ENCODE measurements around the gene RPP40.

Gene RPP40

DNA sequence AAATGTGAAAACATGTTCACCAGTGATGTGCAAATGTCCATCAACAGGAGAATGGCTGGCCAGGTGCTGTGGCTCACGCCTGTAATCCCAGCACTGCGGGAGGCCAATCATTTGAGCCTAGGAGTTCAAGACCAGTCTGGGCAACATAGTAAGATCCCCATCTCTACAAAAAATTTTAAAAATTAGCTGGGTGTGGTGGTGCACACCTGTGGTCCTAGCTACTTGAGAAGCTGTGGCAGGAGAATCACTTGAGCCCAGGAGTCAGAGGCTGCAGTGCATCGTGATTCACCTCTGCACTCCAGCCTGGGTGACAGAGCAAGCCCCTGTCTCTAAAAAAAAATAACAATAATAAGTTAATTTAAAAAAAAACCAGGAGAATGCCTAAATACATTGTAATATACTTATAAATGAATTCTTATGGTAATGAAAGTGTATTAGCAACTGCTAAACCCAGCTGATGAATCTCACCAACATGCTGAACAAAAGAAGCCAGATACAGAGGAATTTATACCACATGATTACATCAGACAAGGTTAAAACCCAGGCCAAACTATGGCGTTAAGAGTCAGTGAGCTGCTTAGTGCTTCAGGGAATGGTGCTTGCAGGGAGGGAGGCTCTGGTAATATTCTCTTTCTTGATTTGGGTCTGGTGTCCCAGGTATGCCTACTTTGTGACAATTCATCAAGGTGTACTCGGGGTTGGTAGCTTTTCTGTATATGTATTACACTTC lies 36.4 kb downstream of the RPP40 start:
- no peak for DNase-seq

DNA sequence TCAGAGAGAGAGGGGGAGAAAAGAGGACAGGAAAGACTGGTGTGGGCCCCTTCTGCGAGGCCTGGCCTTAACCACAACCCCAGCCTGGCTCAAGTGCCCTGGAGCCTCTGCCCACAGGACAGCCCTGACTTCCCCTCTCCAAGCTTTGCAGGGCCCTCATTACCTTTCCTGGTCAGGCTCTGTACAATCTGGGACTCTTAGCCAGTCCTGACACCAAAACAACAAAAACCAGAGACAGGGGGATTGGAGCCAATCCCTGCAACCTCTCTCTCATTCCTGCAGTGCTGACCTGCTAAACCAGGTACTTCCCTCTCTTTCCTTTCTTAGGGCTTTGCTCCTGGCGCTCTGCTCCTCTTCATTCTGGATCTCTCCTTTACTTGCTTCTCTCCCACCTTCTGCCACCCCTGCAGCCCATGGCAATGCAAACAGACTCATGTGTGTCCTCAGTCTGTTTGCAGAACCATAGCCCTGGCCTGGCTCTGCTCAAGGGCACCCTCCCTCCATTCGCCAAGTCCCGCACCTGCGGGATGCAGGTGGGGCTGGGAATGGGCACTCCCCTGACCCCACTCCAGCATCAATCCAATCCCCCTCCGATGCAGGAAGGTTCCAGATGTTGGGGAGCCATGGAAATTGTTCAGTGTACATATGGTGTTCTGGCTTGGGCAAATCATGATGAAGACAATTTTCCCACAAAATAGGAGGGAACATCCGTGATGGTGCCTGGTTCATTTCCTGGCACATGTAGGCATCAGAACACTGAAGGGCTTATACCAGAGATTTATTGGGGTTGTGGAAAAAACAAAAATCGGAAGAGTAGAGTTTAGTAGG lies 38.1 kb downstream of the RPP40 start:
- DNase-seq = no peak

DNA sequence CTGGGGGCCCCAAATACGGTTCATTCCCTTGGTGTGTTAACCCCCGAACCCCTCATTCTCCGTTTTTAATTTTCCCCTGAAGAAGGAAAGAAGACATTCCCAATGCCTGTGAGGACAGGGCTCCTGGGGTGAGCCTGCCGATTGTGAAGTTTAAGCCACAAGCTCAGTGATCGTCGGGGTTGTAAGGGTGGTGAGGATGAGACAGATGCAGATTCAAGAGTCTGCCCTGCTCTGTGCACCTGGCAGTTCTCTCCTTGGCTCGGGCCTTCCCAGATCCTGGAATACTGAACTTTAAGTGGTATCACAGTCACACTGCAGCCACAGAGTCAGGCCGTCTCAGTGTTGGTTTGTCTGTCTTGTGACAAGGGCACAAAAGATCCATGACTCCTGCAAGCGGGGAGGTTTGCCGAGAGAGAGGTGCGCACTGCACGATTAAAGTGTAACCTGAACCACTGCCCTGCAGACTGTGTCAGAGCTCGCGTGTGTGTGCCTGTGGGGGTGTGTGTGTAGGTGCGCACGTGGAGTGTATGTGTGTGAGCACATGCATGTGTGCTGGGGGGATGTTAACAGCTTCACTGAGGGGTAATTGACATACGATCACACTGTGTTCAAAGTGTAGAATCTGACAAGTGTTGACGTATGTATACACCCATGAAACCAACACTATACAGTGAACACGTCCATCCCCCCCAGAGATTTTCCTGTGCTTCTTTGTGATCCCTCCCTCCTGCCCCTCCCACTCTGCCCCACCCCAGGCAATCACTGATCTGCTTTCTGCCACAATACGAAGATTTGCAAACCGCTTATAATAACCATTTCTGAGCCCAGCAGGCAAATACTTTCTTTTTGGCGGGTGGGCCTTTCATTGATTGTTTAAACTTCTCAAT lies 38.9 kb downstream of the RPP40 start:
- no peak for DNase-seq

DNA sequence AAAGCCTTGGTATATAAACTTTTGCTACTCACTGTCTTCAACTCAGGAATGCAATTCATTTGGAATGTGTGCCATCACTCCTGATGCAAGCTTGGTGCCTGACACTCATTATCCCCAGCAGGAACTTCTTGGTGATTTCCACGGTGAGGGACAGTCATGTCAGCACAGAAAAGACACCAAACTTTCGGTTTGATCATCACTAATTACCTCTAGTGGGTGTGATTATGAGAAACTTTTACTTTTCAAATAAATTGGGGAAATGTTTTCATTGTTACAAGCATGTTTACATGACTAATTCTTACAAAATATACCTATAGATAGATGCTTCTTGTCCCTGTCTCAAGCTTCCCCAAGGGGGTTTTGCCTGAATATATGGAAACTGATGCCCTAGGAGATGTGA lies 40.9 kb downstream of the RPP40 start:
- no peak for DNase-seq

DNA sequence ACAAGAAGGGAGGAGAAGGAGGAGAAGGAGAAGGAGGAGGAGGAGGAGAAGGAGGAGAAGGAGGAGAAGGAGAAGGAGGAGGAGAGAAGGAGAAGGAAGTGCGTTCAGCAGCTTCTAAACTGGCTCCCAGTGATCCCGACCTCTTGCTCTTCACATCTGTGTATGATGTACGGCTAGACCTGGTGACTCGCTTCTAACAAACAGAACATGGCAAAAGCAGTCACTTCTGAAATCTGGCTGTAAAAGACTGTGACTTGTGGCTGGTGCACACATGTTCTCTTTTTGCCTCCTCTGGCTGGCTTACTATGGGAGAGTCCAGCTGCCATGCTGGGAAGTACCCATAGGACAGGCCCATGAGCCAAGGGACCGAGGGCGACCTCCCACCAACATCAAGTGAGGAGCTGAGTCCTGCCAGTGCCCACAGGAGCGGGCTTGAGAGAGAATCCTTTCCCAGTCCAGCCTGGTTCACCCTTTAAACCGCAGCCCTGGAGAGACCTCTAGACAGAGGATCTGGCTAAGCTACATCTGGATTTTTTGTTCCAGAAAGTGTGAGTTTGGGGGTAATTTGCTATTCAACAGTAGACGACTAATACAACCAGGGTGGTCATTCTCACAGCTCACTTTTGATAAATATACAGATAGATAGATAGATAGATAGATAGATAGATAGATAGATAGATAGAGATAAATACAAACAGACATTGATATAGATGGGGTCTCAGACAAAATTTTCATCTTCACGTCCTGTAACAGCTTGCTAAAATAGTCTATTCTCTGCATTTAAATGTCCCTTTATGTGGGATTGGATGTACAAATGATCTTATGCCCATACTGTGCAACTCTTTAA lies 42.3 kb downstream of the RPP40 start:
- DNase-seq = no peak

DNA sequence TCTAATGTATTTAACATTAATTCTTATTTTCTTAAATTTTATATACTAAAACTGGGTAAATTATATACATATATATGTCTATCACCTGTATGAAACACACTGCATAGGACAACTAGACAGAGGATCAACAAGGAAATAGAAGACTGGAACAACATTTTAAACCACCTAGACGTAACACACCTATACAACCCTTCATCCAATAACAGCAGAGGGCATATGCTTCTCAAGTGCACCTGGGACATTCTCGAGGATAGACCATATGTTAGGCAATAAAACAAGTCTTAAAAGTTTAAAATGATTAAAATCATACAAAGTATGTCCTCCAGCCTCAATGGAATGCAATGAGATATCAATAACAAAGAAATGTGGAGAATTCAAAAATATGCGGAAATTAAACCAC lies 45.2 kb downstream of the RPP40 start:
- DNase-seq = no peak

DNA sequence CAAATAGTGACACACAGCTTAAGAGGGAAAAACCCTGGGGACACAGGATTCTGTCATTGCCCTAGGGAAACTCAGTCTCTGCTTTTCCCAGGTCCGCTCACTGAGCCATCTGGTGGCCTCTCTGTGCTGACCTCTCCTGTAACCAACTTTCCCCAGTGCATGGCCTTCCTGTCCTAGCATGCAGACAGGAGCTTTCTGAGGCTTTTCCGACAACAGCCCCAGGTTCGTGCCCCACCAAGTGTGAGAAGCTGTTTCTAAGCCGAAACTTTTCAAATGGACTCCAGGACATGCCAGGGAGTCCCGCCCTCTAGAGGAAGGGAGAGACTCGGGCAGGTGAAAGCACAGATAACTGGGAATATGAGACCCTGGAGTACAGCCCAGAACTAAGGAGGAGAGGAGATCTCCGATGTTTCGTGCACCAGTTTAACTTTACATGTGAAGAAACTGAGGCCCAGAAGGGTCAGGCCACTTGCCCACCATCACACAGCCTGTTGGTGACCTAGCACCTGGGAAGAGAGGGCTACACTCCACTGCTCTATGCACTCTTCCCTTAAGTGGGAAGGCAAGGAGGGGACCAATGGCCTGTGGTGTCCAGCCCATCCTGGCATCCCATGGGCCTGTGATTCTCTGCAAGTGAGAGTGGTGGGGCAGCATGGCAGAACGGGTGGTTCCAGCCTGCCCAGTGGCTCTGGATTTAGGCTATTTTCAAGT lies 46.2 kb downstream of the RPP40 start:
- peak; percentile 14 for DNase-seq

DNA sequence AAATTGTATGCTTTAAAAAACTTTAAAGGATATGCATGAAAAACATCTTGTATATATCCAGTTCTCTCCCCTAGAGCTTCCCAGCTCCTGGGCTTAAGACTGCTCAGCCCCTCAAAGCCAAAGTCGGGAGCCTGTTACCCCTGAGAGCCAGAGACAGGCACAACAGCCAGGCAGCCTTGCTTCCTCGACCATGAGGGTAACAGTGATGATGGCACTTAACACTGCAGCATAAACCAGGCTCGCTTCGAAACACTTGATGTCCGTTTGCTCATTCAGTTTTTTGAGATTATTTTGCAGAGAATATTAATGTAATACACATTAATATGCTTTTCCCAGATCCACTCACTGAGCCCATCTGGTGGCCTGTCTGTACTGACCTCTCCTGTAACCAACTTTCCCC lies 47.2 kb downstream of the RPP40 start:
- no peak for DNase-seq

DNA sequence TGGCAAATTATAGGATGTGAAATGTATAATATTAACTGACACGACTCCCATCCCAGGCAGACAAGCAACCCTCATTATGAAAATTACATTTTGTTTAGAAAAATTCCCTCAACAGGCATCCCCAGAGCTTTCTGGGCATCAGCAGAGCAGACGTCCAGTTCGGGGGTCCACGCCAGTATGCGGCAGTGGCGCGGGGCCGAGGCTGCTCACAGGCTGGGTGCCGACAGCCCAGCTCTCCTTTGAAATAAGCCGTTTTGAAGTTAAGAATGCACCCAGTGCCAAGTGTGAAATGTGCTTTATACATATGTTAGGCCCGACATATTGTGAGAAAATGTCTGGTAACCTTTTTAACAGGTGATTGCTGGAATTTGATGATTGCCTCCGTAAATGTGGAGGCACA lies 50.4 kb downstream of the RPP40 start:
- DNase-seq = no peak

DNA sequence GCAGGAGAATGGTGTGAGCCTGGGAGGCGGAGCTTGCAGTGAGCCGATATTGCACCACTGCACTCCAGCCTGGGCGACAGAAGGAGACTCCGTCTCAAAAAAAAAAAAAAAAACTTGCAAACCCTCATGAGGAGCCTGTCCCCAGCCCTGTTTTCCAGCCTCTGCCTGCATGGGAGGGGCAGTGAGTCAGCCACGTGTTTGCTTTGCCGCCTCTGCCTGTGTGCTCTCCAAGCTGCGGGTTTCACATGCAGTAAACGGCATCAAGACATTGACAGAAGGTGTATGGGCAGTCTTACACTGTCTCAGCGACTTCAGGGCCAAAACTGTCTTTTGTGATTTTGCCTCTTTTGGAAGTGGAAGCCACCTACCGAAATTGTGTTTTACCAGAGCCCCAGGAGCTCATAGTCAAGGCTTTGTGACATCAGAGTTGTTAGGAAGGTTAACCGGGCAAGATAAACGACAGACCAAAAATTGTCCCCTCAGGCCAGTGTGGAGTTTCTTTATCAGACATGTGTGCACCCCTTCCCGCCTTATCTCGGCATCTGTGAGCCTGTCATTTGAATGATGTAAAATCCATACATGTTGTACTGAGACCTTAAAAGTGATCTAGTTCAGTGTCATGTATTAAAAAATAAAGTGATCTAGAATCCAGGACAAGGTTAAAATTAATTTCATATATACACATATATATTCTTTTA lies 52.9 kb downstream of the RPP40 start:
- DNase-seq = no peak

DNA sequence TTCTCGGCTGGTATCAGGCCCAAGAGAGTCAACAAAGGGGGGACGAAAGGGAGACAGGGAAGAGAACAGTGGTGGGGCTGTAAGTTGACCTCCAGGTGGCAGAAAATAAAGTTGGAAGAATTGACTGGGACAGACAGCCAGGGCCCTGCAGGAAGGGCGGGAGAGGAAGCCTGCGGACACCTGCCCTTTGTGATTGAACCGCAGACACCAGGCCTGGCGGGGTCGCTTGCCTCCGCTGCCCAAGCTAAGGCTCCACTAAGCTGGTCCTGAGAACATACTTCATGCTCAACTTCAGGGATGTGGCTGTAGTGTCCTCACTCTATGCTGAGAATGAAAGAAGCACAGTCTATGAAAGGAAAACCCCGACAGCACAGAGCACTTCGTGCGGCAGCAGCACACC lies 53.8 kb downstream of the RPP40 start:
- DNase-seq = no peak

DNA sequence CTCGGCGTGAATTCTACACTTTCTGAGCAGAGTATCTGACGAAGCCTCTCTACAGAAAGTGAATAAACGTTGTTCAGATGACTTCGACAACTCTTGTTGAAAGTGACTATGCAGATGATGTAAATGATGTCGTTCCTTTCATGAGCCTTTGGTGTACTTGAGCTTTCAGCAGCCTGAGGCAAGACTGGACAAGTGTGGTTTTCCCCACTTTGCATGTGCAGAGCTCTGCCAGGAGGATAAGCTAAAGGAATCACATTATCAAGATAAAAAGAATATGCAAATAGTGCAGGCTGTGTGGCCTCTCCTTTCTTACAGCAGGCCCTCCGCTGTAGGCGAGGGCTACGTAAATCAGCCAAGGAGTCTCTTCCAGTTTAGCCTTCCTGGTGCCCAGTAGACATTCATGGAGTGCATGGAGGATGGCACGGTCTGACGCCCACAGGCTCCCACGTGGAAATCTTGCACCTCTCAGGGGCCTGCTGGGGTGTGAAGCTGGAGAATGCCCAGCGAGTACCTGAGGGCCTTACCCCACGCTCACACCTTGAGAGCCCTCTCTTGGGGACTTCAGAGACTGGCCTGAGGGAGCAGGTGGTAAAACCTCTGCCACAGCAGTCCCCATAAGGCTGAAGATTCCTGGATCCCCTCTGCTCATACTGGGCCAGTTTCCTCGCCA lies 54.9 kb downstream of the RPP40 start:
- DNase-seq = no peak

DNA sequence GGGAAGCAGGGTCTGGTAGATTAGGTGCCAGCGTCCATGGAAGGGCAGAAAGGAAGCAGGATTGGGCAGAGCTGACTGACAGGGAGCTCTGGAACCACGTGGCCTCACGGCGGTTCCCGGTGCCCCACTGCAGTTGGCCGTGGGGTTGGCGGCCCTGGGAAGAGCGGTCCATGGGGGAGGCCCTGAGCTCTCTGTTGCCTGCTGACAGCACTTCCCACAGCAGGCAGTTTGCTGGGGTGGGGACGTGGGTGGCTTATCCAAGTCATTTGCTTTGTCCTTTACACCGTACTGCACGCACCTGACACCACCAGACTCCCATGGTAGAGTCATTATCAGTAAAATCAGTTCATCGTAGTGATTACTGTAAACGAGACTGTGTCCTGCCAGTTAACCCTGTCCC lies 56.1 kb downstream of the RPP40 start:
- DNase-seq = no peak

DNA sequence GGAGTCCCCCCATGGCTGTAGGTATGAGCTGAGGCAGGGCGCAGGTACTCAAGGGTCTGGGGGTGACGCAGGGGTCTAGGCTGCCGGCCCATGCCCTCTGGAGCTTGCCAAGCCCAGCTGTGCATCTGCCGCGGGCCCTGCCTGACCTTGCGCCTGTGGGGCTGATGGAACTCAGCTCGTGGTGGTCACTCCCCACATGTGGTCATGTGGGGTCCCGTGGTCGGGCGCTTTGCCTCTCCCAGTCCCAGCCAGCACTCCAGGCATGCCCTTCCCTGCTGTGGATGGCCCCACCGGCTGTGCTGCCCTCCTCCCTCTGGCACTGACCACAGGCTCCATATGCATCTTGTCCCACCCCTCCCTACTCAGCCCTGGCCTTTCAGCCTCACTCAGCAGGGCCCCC lies 57.3 kb downstream of the RPP40 start:
- DNase-seq = no peak
